Measurements from ENCODE around the gene CTAG1A. TPM values are rescaled to one million over a fixed set of nuclear protein-coding genes. Genes with fewer than 3 reads are reported as not detected.

The CTAG1A gene
- total RNA-seq, 1 experiment from 2014 or later: not detected

DNA sequence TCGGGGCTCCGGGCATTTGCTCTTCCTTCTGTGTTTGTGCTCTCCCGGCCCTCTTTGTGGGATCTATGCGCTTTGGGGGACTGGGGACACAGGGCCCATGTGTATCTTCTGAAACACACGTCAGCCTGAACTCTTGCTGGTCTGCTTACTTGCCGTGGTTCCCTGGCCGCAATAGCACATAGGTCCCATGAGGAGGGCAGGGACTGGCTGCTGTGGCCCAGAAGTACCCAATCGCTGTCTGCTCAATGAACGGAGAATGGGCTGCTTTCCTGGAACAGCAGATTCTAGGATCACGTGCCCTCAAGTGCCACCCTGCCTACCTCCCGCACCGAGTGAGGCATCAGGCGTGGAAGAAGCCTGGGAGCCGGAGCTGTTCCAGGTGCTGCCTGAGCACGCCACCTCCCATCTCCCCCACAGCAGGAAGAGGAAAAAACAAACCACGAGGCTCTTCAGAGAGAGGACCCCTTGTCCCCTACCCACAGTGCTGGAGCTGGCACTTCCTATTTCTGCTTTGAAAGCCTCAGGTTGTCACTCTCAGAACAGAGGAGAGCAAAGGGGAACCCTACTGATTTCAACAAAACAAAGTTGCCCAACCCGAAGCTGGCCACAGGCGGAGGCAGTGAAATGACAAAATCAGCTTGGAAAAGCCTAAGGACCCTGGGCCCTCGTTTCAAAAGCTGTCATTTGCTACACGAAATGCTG is 42.1 kb upstream of the CTAG1A start:
- Histone ChIP-seq H3K4me2 (ENCODE audit: insufficient read depth, insufficient read length, low read length) (no peak overlapping the region), H4K5ac (ENCODE audit: insufficient read length, low read depth, low read length) (no peak overlapping the region), H3K9ac (ENCODE audit: extremely low read depth, insufficient read length, low read length) (no peak overlapping the region), H2AFZ (ENCODE audit: low read length) (no peak overlapping the region), H3K79me2 (ENCODE audit: insufficient read depth, low read length) (no peaks in the 10 kb centered on the region), H2AK5ac (ENCODE audit: insufficient read length, low read length) (no peak overlapping the region), H3K79me1 (ENCODE audit: insufficient read depth, low read depth, low read length, poor library complexity, severe bottlenecking) (no peaks in the 10 kb centered on the region), H4K8ac (replicated peaks; ENCODE audit: insufficient read length, low read depth, low read length) (no peak overlapping the region), H3K27me3 (ENCODE audit: insufficient read depth, low read length) (no peaks in the 10 kb centered on the region), H3K23ac (ENCODE audit: insufficient read length, low read depth, low read length) (no peak overlapping the region), H2BK15ac (ENCODE audit: low read depth, low read length) (no peak overlapping the region), H3K14ac (ENCODE audit: insufficient read depth, low read length) (no peak overlapping the region), H2BK20ac (ENCODE audit: low read depth, low read length, poor library complexity, severe bottlenecking) (no peak overlapping the region), H3K23me2 (ENCODE audit: insufficient read length, low read depth, low read length, poor library complexity, severe bottlenecking) (peaks cover 3% of the 10 kb centered on the region), H3T11ph (ENCODE audit: low read length) (no peak overlapping the region), H3K4me1 (ENCODE audit: insufficient read depth, low read length) (no peaks in the 10 kb centered on the region), H3K9me3 (ENCODE audit: control insufficient read depth, low read depth, low read length) (peaks cover 39% of the 10 kb centered on the region), H2BK12ac (ENCODE audit: insufficient read length, low read depth, low read length) (no peak overlapping the region), H2BK5ac (ENCODE audit: insufficient read length, low read length) (no peak overlapping the region), H3K18ac (ENCODE audit: insufficient read length, low read depth, low read length) (no peak overlapping the region), H2BK120ac (ENCODE audit: low read depth, low read length, poor library complexity, severe bottlenecking) (no peak overlapping the region), H3K4ac (ENCODE audit: low read depth, low read length) (no peak overlapping the region), H3K56ac (ENCODE audit: insufficient read length, low read depth, low read length) (no peak overlapping the region), H4K20me1 (ENCODE audit: control insufficient read depth, insufficient read depth, insufficient read length) (no peaks in the 10 kb centered on the region), H3K27ac (ENCODE audit: insufficient read length, low read depth, low read length) (no peak overlapping the region), H4K91ac (ENCODE audit: insufficient read length, low read depth, low read length) (no peak overlapping the region)
- no CpG with 5 or more reads among the region's 20 CpGs for WGBS (ENCODE audit: extremely low coverage, insufficient read length, low lambda C conversion rate)
- peaks cover 2 to 8% of the 10 kb centered on the region in 2 experiments; a peak in 3 of 4 replicates for H3K4me1 Mint-ChIP-seq
- no peak overlapping the region; a peak in 1 of 7 replicates for H3K27ac Mint-ChIP-seq
- peaks cover 2% of the 10 kb centered on the region for H3K27me3 Mint-ChIP-seq (ENCODE audit: low read depth)
- no peak overlapping the region for H3K4me3 Mint-ChIP-seq
- TF ChIP-seq CTCF (conservative IDR thresholded peaks at IDR 0.05): no peak
- peaks cover 28 to 54% (median 46%) of the 10 kb centered on the region in 3 experiments for H3K36me3 Mint-ChIP-seq (ENCODE audit: insufficient read depth in 1 of 3, low read depth in 3 of 3)
- peaks cover 50 to 68% of the 10 kb centered on the region in 2 experiments for H3K9me3 Mint-ChIP-seq
- DNase-seq: no peak
